ENCODE data around the gene SPOCK3. TPM values are rescaled to one million over a fixed set of nuclear protein-coding genes. Genes with fewer than 3 reads are reported as not detected.
A peak's percentile ranks its signal among the peaks of the same experiment; 100 is the strongest.
"Not testable (repeated sequence)": the region's sequence is repeated elsewhere in the genome, so short reads cannot be mapped to it uniquely, and the experiment has no call there.

Gene SPOCK3
- polyA plus RNA-seq, 6 donors from 2014 or later: not detected

DNA sequence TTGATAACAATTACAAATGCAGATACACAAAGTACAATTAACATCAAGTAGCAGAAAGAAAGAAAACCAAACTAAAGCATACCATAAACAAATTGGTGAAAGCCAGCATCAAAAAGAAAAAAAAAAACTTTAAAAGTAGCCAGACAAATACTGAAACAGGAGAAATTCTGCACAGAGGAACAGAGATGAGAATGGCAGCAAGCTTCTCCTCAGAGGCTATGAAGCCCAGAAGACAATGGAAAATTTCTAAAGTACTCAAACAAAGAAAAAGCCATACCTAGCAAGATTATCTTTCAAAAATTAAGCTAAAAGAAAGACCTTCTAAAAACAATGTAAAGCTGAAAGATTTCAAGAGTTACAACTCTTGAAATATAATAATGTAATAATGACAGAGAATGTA is 471.3 kb downstream of the SPOCK3 start:
- Mint-ChIP-seq H3K36me3 (no peaks in the 10 kb centered on the region), H3K27me3 (no peaks in the 10 kb centered on the region), H3K27ac (no peak overlapping the region), H3K4me3 (no peak overlapping the region), H3K9me3 (peaks cover 0 to 16% (median 10%) of the 10 kb centered on the region in 7 donors), H3K4me1 (no peaks in the 10 kb centered on the region)
- ATAC-seq (ENCODE audit: low read depth in 2 of 2) (no peak), DNase-seq (no peak)

- Mint-ChIP-seq H3K4me3 (no peak overlapping the region), H3K4me1 (no peaks in the 10 kb centered on the region), H3K9me3 (peaks cover 0 to 19% (median 9%) of the 10 kb centered on the region in 7 donors), H3K27ac (no peak overlapping the region), H3K27me3 (no peaks in the 10 kb centered on the region), H3K36me3 (no peaks in the 10 kb centered on the region)
- no peak for DNase-seq
- ATAC-seq (ENCODE audit: low read depth in 2 of 2): no peak
These were observed 492.6 kb downstream of the SPOCK3 start for GRCh38 chr4:166741742-166742141.

DNA sequence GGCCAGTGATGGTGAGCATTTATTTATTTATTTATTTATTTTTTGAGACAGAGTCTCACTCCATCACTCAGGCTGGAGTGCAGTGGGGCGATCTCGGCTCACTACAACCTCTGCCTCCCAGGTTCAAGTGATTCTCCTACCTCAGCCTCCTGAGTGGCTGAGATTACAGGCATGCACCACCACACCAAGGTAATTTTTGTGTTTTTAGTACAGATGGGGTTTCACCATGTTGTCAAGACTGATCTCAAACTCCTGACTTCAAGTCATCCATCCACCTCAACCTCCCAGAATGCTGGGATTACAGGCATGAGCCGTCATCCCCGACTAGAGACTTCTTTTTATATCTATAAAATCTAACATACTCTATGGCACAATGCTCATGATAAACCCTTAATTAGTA is 495.1 kb downstream of the SPOCK3 start:
- not testable (repeated sequence) for H3K9me3 Mint-ChIP-seq; H3K27me3 Mint-ChIP-seq; H3K4me3 Mint-ChIP-seq; ATAC-seq (ENCODE audit: low read depth in 2 of 2); H3K4me1 Mint-ChIP-seq; H3K36me3 Mint-ChIP-seq; DNase-seq
- peak overlapping the region in 1 of 6 donors; percentile 54 for H3K27ac Mint-ChIP-seq

DNA sequence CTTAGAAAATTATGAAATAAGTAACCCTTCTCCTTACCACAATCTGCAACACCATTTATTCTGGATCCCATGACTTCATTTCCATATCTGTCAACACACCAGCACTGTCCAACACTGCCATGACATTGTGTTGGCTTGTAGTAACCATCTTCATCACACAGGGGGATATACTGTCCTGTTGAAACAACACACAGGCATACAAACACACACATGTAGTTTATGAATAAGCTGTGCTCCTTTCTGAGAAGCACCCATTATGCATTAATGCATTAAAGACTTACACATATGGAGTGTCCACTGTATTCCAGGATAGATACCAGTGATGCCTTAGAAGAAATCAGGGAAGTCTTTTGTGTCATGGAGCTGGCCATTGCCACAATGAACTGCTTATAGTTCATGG is 496.9 kb downstream of the SPOCK3 start:
- Mint-ChIP-seq H3K4me3 (no peak overlapping the region), H3K36me3 (no peaks in the 10 kb centered on the region), H3K9me3 (peaks cover 0 to 7% (median 0%) of the 10 kb centered on the region in 7 donors), H3K27me3 (no peaks in the 10 kb centered on the region), H3K27ac (no peak overlapping the region), H3K4me1 (no peaks in the 10 kb centered on the region)
- ATAC-seq (ENCODE audit: low read depth in 2 of 2) (no peak), DNase-seq (no peak)

GRCh38 chr4:166735553-166735952 is 498.7 kb downstream of the SPOCK3 start:
- H3K9me3 Mint-ChIP-seq: peaks cover 0 to 7% (median 0%) of the 10 kb centered on the region in 7 donors
- no peaks in the 10 kb centered on the region for H3K4me1 Mint-ChIP-seq
- no peak overlapping the region for H3K4me3 Mint-ChIP-seq
- ATAC-seq (ENCODE audit: low read depth in 2 of 2): no peak
- H3K27ac Mint-ChIP-seq: no peak overlapping the region
- no peaks in the 10 kb centered on the region for H3K27me3 Mint-ChIP-seq
- H3K36me3 Mint-ChIP-seq: no peaks in the 10 kb centered on the region
- DNase-seq: no peak

DNA sequence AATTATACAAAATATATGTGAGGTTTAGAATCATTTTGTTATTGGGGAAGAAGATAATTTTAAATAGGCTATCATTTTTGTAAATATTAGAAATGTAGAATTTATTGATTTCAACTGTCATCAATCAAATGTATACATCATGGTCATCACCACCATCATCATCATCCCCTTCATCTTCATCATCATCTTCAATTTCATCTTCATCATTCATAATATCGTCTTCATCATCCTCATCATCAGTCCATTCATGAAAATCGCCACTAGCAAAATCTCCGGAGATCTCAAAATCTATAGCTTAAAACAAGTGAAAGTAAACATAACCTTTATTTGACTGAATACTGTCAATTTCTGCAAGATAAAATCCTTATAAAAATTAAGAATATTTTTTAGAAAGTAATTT is 499.5 kb downstream of the SPOCK3 start:
- no peak for DNase-seq
- H3K9me3 Mint-ChIP-seq: peaks cover 0 to 7% (median 0%) of the 10 kb centered on the region in 7 donors
- no peaks in the 10 kb centered on the region for H3K27me3 Mint-ChIP-seq
- no peak overlapping the region for H3K4me3 Mint-ChIP-seq
- ATAC-seq (ENCODE audit: low read depth in 2 of 2): no peak
- H3K4me1 Mint-ChIP-seq: no peaks in the 10 kb centered on the region
- H3K27ac Mint-ChIP-seq: no peak overlapping the region
- no peaks in the 10 kb centered on the region for H3K36me3 Mint-ChIP-seq

GRCh38 chr4:166733686-166734085 is 500.6 kb downstream of the SPOCK3 start:
- Mint-ChIP-seq H3K36me3 (no peaks in the 10 kb centered on the region), H3K4me3 (no peak overlapping the region), H3K9me3 (peaks cover 0 to 7% (median 0%) of the 10 kb centered on the region in 7 donors), H3K4me1 (no peaks in the 10 kb centered on the region), H3K27me3 (no peaks in the 10 kb centered on the region), H3K27ac (no peak overlapping the region)
- ATAC-seq (ENCODE audit: low read depth in 2 of 2) (no peak), DNase-seq (no peak)

- DNase-seq (no peak), ATAC-seq (ENCODE audit: low read depth in 2 of 2) (no peak)
- Mint-ChIP-seq H3K27me3 (no peaks in the 10 kb centered on the region), H3K4me1 (no peaks in the 10 kb centered on the region), H3K4me3 (no peak overlapping the region), H3K36me3 (no peaks in the 10 kb centered on the region), H3K27ac (no peak overlapping the region), H3K9me3 (peaks cover 0 to 7% (median 0%) of the 10 kb centered on the region in 7 donors)
These were observed 507.5 kb downstream of the SPOCK3 start for GRCh38 chr4:166726832-166727231.

GRCh38 chr4:166724369-166724768 is 509.9 kb downstream of the SPOCK3 start:
- no peak overlapping the region for H3K27ac Mint-ChIP-seq
- DNase-seq (no peak), ATAC-seq (ENCODE audit: low read depth in 2 of 2) (no peak)
- H3K9me3 Mint-ChIP-seq: peaks cover 0 to 12% (median 4%) of the 10 kb centered on the region in 7 donors
- H3K27me3 Mint-ChIP-seq: no peaks in the 10 kb centered on the region
- H3K4me1 Mint-ChIP-seq: no peaks in the 10 kb centered on the region
- H3K36me3 Mint-ChIP-seq: no peaks in the 10 kb centered on the region
- no peak overlapping the region for H3K4me3 Mint-ChIP-seq

- no peak for ATAC-seq (ENCODE audit: low read depth in 2 of 2)
- no peaks in the 10 kb centered on the region for H3K36me3 Mint-ChIP-seq
- H3K9me3 Mint-ChIP-seq: peaks cover 0 to 16% (median 4%) of the 10 kb centered on the region in 7 donors
- no peaks in the 10 kb centered on the region for H3K4me1 Mint-ChIP-seq
- no peak overlapping the region for H3K27ac Mint-ChIP-seq
- no peak overlapping the region for H3K4me3 Mint-ChIP-seq
- DNase-seq: no peak
- no peaks in the 10 kb centered on the region for H3K27me3 Mint-ChIP-seq
These were observed 510.7 kb downstream of the SPOCK3 start for GRCh38 chr4:166723532-166724140.

GRCh38 chr4:166715748-166716713 is 518.3 kb downstream of the SPOCK3 start:
- H3K27me3 Mint-ChIP-seq; DNase-seq; H3K4me1 Mint-ChIP-seq; H3K27ac Mint-ChIP-seq; ATAC-seq (ENCODE audit: low read depth in 2 of 2); H3K36me3 Mint-ChIP-seq; H3K4me3 Mint-ChIP-seq: not testable (repeated sequence)
- H3K9me3 Mint-ChIP-seq: peaks cover 9 to 36% (median 20%) of the 10 kb centered on the region in 7 donors

DNA sequence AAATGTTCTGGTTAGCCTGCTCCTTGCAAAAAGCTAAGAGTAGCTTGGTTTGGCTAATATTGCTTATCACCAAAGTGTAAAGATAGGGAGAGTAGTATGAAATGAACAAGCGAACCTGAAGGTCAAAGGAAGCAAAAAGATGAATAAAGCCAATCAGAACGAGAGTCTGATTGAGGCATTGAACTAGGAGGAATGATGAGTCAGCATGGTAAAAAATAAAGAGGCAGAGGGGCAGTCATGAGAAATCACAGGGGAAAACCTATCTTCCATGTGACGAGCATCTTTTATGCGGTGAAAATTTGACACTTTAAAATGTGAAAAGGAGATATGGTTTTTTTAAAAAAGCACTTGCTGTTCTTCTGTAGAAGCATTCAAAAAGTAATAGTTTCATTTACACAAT is 533.7 kb downstream of the SPOCK3 start:
- no peaks in the 10 kb centered on the region for H3K27me3 Mint-ChIP-seq
- peaks cover 2 to 15% (median 9%) of the 10 kb centered on the region in 7 donors for H3K9me3 Mint-ChIP-seq
- no peaks in the 10 kb centered on the region for H3K4me1 Mint-ChIP-seq
- no peak overlapping the region for H3K4me3 Mint-ChIP-seq
- ATAC-seq (ENCODE audit: low read depth in 2 of 2) (no peak), DNase-seq (no peak)
- H3K27ac Mint-ChIP-seq: no peak overlapping the region
- H3K36me3 Mint-ChIP-seq: no peaks in the 10 kb centered on the region

DNA sequence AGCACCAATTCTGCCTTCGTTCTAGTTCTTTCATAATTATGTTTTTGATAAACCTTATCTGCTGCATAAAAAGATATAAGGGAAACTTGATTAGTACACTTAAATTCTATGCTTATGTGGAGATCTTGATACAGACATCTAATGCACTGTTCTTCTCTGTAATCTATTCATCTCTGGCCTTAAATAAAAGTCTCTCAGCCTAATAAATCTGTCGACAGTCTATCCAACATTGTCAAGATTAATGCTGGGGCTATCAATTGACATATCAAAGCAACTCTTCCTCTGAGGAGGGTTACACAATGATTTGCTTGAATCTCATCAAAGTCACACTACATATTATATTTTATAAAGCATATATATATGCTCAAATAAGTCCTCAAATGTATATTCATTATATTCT is 545.5 kb downstream of the SPOCK3 start:
- ATAC-seq (ENCODE audit: low read depth in 2 of 2) (no peak), DNase-seq (no peak)
- H3K27ac Mint-ChIP-seq: no peak overlapping the region
- H3K27me3 Mint-ChIP-seq: no peaks in the 10 kb centered on the region
- H3K4me1 Mint-ChIP-seq: no peaks in the 10 kb centered on the region
- H3K9me3 Mint-ChIP-seq: peaks cover 0 to 4% (median 0%) of the 10 kb centered on the region in 7 donors
- no peak overlapping the region for H3K4me3 Mint-ChIP-seq
- H3K36me3 Mint-ChIP-seq: no peaks in the 10 kb centered on the region

DNA sequence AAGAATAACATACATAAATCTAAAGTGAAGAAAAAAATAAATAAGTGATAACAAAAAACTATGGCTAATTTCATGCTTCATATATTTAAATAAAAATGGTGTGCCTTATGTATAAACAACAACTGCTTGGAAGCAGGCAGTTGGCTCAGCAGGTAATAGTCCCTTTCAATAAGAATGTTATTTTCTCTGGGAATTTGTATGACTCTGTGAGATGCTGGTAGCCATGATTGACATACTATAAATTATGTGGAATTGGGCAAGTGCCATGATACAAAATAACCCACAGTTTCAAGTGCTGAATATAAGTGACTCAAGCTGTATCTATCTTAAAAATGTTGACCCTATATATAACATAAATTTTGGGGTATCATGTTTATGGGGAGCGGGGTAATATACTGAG is 546.5 kb downstream of the SPOCK3 start:
- Mint-ChIP-seq H3K27ac (no peak overlapping the region), H3K27me3 (no peaks in the 10 kb centered on the region), H3K9me3 (peaks cover 0 to 10% (median 0%) of the 10 kb centered on the region in 7 donors), H3K36me3 (no peaks in the 10 kb centered on the region), H3K4me3 (no peak overlapping the region), H3K4me1 (no peaks in the 10 kb centered on the region)
- ATAC-seq (ENCODE audit: low read depth in 2 of 2) (no peak), DNase-seq (no peak)

All from naive B cell (primary cell).